Nephron progenitor cell (in vitro differentiated cells): ENCODE measurements around the gene KY.

ENCODE experiments used
- DNase-seq: peaks from one replicate; pipeline ENCODE4 v3.0.0; 2021
- H3K27ac Mint-ChIP-seq: 2 replicates; pipeline ENCODE4 v1.8.0; 2021; ENCODE audit warnings: mild to moderate bottlenecking, moderate library complexity, mixed read lengths
- H3K27me3 Mint-ChIP-seq: 2 replicates; pipeline ENCODE4 v1.8.0; 2021; ENCODE audit warnings: mild to moderate bottlenecking, low read depth, mixed read lengths; ENCODE audit not compliant: poor library complexity
- H3K36me3 Mint-ChIP-seq: 2 replicates; pipeline ENCODE4 v1.8.0; 2021; ENCODE audit warnings: low read depth, mixed read lengths
- H3K4me1 Mint-ChIP-seq: 2 replicates; pipeline ENCODE4 v1.8.0; 2021; ENCODE audit warnings: mixed read lengths
- H3K4me3 Mint-ChIP-seq: 2 replicates; pipeline ENCODE4 v1.8.0; 2021; ENCODE audit warnings: mild to moderate bottlenecking, moderate library complexity, mixed read lengths
- H3K9me3 Mint-ChIP-seq: 2 replicates; pipeline ENCODE4 v1.8.0; 2021; ENCODE audit warnings: mild to moderate bottlenecking, moderate library complexity, mixed read lengths
- CTCF ChIP-seq: fragments of 200-600 bp; sonication (generic); IDR thresholded peaks from 2 replicates; pipeline ENCODE4 v1.5.0; 2021; ENCODE audit warnings: antibody characterized with exemption

The KY gene

DNA sequence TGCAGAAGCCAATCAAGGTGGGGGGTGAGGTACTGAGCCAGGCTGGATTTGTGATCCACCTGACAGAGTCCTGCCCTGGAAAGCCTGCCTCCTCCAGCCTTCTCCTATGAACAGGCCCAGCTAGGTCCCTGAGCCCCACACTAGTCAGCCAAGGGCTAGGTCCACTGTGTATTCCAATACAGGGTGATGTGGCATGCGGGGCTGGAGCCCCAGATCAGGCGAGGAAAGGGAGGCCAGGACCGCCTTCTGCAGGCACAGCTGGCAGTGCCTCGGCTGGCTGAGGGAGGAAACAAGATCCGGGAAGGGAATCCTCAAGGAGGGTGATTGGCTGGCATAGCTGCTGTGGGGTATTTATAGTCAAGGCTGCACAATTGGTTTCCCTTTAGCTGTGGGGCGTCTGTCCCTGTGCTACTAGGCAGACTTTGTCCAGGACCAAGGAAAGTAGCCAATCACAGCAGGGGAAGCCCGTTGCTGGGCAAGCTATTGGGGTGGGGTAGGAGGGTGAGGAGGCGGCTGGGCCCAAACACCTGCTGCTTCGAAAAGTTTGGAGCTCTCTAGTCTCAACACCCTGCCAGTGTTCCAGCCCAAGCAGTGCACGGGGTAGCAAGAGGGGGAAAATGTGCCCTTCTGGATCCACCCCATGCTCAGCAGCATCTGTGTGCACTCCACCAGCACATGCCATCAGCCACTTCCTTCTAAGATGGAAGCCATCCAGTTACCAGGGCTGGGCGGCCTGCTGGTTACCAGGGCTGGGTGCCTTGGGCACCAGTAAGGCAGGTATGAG, 5.9 kb downstream of the KY start:
- Mint-ChIP-seq H3K4me1 (peaks cover 10% of the 10 kb centered on the region), H3K27me3 (peaks cover 42% of the 10 kb centered on the region), H3K36me3 (no peaks in the 10 kb centered on the region), H3K27ac (no peak overlapping the region), H3K9me3 (no peaks in the 10 kb centered on the region), H3K4me3 (no peak overlapping the region)
- TF ChIP-seq CTCF: no peak
- no peak for DNase-seq

- no peak for TF ChIP-seq CTCF
- H3K27me3 Mint-ChIP-seq: peaks cover 24% of the 10 kb centered on the region
- no peak for DNase-seq
- H3K27ac Mint-ChIP-seq: no peak overlapping the region
- peaks cover 10% of the 10 kb centered on the region for H3K4me1 Mint-ChIP-seq
- no peak overlapping the region for H3K4me3 Mint-ChIP-seq
- no peaks in the 10 kb centered on the region for H3K36me3 Mint-ChIP-seq
- no peaks in the 10 kb centered on the region for H3K9me3 Mint-ChIP-seq
Observed at GRCh38 chr3:134643150-134643675, 7.6 kb downstream of the KY start.

- H3K36me3 Mint-ChIP-seq: no peaks in the 10 kb centered on the region
- H3K27ac Mint-ChIP-seq: no peak overlapping the region
- no peak for DNase-seq
- no peak overlapping the region for H3K4me3 Mint-ChIP-seq
- H3K27me3 Mint-ChIP-seq: peaks cover 18% of the 10 kb centered on the region
- no peaks in the 10 kb centered on the region for H3K9me3 Mint-ChIP-seq
- TF ChIP-seq CTCF: no peak
- peaks cover 10% of the 10 kb centered on the region for H3K4me1 Mint-ChIP-seq
Observed at GRCh38 chr3:134642445-134643149, 8.2 kb downstream of the KY start.

DNA sequence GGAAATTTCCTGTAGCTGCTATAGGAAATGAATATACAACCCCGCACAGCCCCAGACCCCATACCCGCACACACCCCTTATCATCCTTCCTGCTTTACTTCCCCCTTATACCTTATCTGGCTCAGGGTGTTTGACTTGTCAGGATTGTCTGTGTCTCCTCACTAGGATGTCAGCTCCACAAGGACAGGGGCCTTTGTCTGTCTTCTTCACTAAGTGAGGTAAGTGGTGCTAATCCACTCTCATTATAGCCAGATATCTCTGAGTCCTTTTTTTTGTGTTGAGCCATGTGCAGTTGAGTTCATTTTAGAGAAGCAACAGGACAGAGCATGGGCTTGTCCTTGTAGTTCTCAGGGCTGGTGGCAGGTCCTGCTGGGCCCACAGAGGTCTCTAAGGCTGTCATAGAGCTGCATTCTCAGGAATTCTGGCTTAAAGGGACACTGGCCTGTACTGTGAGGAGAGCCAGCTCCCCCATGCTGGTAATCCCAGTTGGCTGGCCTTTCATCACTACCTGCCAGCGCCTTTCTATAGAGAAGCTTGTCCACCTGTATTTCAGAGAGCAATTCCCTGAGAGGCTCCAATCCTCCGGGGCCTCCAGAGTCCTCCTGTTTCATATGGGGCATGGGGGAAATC, 9.0 kb downstream of the KY start:
- DNase-seq: no peak
- Mint-ChIP-seq H3K27ac (no peak overlapping the region), H3K4me3 (no peak overlapping the region), H3K9me3 (no peaks in the 10 kb centered on the region), H3K27me3 (peaks cover 19% of the 10 kb centered on the region), H3K4me1 (peaks cover 10% of the 10 kb centered on the region), H3K36me3 (no peaks in the 10 kb centered on the region)
- no peak for TF ChIP-seq CTCF

DNA sequence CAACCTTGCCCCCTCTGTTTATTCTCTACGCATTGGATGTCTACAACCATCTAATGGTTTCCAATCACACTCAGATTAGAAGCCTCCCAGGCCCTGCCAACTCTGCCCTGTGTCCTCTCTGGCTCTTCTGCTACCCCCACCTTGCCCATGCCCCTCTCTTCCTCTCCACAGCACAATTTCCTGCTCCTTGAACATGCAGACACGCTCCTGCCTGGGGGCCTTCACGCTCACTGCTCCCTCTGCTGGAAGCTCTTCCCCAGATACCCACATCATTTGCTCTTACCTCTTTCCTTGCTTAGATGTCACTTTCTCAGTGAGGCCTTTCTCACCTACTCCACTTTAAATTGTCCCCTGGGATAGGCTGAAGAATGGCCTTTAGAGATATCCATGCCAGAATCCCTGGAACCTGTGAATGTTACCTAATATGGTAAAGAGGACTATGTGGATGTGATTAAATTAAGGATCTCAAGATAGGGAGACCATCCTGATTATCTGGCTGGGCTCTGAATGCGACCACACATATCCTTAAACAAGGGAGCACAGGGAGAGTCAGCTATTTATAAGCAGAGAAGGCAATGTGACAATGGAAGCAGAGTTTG, 9.9 kb downstream of the KY start:
- DNase-seq: peak; percentile 38
- H3K9me3 Mint-ChIP-seq: no peaks in the 10 kb centered on the region
- H3K27me3 Mint-ChIP-seq: peaks cover 13% of the 10 kb centered on the region
- H3K27ac Mint-ChIP-seq: no peak overlapping the region
- no peak overlapping the region for H3K4me3 Mint-ChIP-seq
- no peaks in the 10 kb centered on the region for H3K36me3 Mint-ChIP-seq
- TF ChIP-seq CTCF: peak; percentile 54
- H3K4me1 Mint-ChIP-seq: peaks cover 10% of the 10 kb centered on the region
